GM19372 (cell line): ENCODE results near the gene PTPRO.

Experiments used
- ATAC-seq: cut with Tn5 transposase; IDR thresholded peaks from one replicate; pipeline ENCODE4 v1.9.1; 2021; ENCODE audit warnings: mild to moderate bottlenecking, low read depth, moderate library complexity; ENCODE audit not compliant: unreplicated experiment

Gene PTPRO

DNA sequence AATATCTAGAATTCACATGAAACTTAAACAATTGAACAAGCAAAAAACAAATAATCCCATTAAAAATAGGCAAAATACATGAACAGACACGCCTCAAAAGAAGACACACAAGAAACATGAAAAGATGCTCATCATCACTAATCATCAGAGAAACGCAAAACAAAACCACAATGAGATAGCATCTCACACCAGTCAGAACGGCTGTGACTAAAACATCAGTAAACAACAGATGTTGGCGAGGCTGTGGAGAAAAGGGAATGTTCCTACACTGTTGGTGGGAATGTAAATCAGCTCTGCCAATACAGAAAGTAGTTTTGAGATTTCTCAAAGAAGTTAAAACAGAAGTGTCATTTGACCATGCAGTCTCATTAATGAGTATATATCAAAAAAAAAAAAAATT lies 121.3 kb downstream of the PTPRO start:
- ATAC-seq, result no peak

DNA sequence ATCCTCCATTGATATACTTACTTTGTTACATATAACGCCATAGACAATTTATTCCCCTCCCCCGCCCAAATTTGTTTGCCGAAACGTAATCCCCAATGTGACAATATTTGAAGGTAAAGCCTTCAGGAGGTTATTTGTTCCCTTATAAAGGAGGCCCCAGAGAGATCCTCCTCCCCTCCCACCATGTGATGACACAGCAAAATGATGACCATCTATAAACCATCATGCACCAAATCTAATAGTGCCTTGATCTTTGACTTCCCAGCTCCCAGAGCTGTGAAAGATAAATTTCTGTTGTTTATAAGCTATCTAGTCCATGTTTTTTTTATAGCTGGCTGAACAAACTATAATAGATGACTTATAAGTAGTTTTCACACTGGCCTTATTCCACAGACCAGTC lies 122.2 kb downstream of the PTPRO start:
- ATAC-seq, result no peak

- no peak for ATAC-seq
These were observed 124.5 kb downstream of the PTPRO start for GRCh38 chr12:15446807-15447206.

- peak; percentile 86 for ATAC-seq
These were observed 131.3 kb downstream of the PTPRO start for GRCh38 chr12:15453613-15454012.

- no peak for ATAC-seq
These were observed 135.7 kb downstream of the PTPRO start for GRCh38 chr12:15458008-15458407.

- ATAC-seq, result no peak
These were observed 146.6 kb downstream of the PTPRO start for GRCh38 chr12:15468911-15469310.

DNA sequence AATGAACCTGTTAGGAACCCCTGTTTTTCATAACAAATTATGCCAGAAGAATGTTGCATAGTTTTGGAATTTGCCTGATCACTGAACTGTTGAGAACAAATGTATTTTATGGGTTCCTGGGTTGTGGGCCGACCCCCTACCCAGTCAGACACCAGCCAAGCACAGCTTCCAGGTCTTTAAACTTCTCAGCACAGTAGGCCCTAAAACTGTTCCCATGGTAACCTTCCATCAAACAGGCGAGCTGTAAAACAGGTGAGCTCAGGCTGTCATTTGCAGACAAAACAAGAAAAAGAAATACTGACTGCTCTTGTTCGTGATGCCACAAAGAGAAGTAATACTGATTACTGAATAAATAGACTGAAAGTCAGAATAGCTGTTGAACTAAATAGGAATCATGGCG lies 147.0 kb downstream of the PTPRO start:
- ATAC-seq, result no peak

- no peak for ATAC-seq
These were observed 149.7 kb downstream of the PTPRO start for GRCh38 chr12:15472036-15472435.

DNA sequence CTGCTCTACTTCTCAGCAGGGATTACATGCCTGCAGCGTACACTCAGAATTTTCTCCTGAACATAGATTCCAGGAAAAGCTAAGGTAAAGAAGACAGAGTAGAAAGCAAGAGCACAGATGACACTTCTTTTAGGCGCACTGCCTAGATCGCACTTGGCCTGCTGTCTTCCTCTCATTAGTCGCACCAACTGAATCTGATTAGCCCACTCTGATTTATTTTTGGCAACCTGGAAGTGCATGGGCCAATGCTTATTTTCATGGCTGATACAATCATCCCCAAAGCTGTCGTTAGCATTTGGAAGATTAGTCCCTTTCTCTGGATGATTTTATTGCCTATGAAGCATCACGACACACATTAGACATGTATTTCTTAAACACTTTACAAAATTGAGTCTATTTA lies 152.5 kb downstream of the PTPRO start:
- no peak for ATAC-seq

- no peak for ATAC-seq
These were observed 155.5 kb downstream of the PTPRO start for GRCh38 chr12:15477761-15478160.

GRCh38 chr12:15481846-15482245 lies 159.5 kb downstream of the PTPRO start:
- ATAC-seq, result no peak

GRCh38 chr12:15485466-15485865 lies 163.2 kb downstream of the PTPRO start:
- no peak for ATAC-seq

- no peak for ATAC-seq
These were observed 164.6 kb downstream of the PTPRO start for GRCh38 chr12:15486859-15487258.

GRCh38 chr12:15488481-15488880 lies 166.2 kb downstream of the PTPRO start:
- ATAC-seq, result no peak

DNA sequence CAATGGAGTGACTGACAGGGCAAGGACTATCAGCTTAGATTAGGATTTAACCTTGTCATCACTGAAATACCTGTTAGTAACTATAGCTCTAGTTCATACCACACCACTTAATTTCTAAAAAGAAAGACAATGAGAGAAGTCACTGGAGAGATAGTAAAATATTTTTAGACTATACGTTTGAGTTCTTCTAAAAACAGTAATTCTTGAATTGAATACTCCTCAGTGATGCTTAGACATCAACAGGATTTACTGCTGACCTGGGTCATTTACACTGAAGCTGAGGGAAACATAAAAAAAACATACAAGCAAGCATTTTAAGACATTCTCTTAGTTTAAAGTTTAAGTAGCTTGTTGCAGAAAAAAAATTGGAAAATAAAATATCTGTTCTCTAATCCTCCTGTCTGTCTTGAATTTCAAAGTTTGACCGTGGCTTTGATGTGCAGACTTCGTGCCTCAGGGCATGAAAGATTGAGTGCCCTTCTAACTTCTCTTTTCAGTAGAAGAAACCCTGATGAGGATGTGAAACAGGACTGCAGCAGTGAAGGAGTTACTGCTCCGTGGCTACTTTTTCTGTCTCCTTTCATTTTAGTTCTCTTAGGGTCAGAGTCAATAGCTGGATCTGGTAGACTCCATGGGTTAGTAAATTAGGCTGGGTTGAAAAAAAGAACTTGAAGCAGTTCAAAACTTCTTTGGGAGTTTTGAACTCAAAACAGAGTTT lies 172.2 kb downstream of the PTPRO start:
- ATAC-seq, result peak; percentile 85

DNA sequence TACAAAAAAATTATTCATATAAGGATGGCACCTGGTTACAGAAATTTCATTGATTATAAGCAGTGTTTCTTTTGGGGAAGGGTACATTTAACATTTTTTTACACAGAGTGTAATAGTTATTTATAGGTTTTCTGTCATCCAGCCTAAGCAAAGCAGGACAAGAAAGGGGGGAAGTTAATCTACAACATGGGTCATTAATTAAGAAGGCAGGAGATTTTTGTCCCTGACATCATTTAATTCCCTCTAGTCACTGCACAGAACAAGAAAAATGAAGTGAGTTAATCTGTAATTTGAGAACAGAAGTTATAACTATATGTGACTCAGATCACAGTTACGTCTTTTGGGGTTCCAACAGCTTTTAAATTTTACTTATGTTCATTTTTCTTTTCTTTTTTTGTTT lies 173.4 kb downstream of the PTPRO start:
- ATAC-seq, result no peak

GRCh38 chr12:15496738-15497137 lies 174.4 kb downstream of the PTPRO start:
- no peak for ATAC-seq

- ATAC-seq, result no peak
These were observed 175.5 kb downstream of the PTPRO start for GRCh38 chr12:15497671-15498292.

GRCh38 chr12:15502211-15502610 lies 179.9 kb downstream of the PTPRO start:
- no peak for ATAC-seq

GRCh38 chr12:15505616-15506015 lies 183.3 kb downstream of the PTPRO start:
- no peak for ATAC-seq

DNA sequence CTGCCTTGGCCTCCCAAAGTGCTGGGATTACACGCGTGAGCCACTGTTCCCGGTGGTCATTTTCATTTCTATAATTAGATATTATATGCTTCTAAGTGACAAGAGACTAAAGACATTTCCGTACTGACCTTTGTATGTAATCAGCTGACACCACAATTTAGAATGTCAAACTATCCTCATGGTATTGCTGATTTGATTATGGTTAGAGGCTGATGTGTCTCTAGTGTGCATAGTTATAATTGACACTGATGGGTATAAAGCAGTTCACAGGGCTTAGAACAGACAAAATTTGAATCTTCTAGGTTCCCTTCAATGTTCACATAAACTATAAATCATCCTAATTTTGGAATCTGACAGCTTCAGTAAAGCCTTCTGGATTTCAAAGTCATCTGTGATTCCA lies 192.7 kb downstream of the PTPRO start:
- ATAC-seq, result no peak

- ATAC-seq, result no peak
These were observed 197.8 kb downstream of the PTPRO start for GRCh38 chr12:15520083-15520482.
